Stimulated activated effector memory CD8-positive, alpha-beta T cell treated with anti-CD3 and anti-CD28 coated beads, Interleukin-12 subunit alpha, Interleukin-12 subunit beta, amount 100 ng/mL, for 72 hours (primary cell): Measurements from ENCODE around the gene UBE2S.

Source experiments
- ATAC-seq: fragments of 150-1000 bp; cut with Tn5 transposase; 2 replicates; pipeline ENCODE4 v1.10.0; 2021
- DNase-seq, 2 donors: peaks; one replicate each; pipeline ENCODE4 v3.0.0; 2021 to 2022; ENCODE audit warnings: low spot score in 2 of 2
- H3K27ac Mint-ChIP-seq: one replicate; pipeline ENCODE4 v1.8.0; 2022; ENCODE audit warnings: mild to moderate bottlenecking, mixed read lengths
- H3K36me3 Mint-ChIP-seq: one replicate; pipeline ENCODE4 v1.8.0; 2022; ENCODE audit warnings: mild to moderate bottlenecking, mixed read lengths
- H3K4me1 Mint-ChIP-seq: one replicate; pipeline ENCODE4 v1.8.0; 2022; ENCODE audit warnings: mixed read lengths
- H3K4me3 Mint-ChIP-seq: one replicate; pipeline ENCODE4 v1.8.0; 2022; ENCODE audit warnings: mild to moderate bottlenecking, mixed read lengths
- H3K9me3 Mint-ChIP-seq: one replicate; pipeline ENCODE4 v1.8.0; 2022; ENCODE audit warnings: mixed read lengths

The UBE2S gene

DNA sequence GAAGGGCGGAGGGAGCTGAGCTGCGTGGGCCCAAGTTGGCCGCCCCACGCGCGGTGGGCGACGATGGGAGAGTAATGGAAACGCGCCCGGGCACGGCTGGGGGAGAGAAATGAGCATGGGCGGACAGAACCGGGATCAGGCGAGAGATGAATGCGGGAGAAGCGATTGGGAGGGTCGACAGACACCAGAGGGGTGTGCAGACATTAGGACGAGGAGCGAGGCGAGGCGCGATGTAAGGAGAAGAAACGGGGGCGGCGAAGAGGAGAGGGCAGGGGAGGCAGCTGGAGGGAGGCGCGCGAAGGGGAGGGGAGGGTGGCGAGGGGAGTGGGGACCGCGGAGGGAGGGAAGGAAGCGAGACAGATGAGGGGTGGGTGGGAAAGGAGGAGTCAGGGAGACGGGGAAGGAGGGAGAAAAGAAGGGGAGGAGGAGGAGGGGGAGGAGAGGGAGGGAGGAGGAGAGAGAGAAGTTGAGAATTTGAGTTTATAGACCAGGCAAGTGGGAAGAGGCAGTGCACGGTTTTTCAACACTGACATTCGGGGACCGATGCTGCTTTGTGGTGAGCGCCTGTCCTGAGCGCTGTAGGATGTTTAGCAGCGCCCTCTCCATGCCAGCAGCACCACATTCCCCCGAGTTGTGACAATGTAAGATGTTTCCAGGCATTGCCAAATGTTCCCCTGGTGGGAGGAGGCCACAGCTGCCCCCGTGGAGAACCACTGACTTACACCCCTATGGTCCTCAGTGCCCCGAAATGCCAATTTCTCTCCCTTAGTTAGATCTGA, 35.6 kb upstream of the UBE2S start, which contains the start of gene SHISA7:
TSS of gene SHISA7 (minus strand) at position 256 of the 779 bp plus-strand sequence. CDS start 437 bp downstream, outside the sequence.
- Mint-ChIP-seq H3K9me3 (no peaks in the 10 kb centered on the region), H3K27ac (no peak within 1 kb of the TSS), H3K4me3 (no peak within 1 kb of the TSS), H3K36me3 (no peaks in the 10 kb centered on the region), H3K4me1 (peaks cover 25% of the 10 kb centered on the region)
- ATAC-seq (no peak), DNase-seq (no peak)

DNA sequence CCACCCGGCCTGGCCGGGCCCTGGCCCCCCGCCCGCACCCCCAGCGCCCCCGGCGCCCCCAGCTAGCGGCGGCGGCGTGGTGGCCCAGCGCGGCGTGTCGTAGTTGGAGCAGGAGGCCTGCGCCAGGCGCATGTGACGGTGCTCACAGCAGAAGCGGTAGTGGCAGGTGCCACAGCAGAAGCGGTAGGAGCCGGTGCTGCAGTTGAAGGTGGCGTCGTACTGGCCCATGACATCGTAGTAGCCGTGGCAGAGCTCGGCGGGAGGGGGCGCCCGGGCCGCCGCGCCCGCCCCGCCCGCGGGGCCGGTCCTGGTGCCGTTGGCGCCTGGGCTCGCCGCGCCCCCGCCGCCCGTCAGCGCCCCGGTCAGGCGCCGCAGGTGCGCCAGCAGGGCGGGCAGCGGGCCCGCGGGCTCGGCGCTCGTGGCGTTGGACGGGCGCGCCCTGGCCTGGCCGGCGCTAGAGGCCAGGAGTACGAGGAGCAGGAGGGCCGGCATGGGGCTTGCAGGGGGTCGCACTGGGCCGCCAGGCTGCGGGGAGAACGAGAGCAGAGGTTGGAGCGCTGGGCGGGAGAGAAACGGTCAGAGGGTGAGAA, 34.9 kb upstream of the UBE2S start:
- H3K4me3 Mint-ChIP-seq, result no peak overlapping the region
- no peak overlapping the region for H3K27ac Mint-ChIP-seq
- H3K9me3 Mint-ChIP-seq, result no peaks in the 10 kb centered on the region
- DNase-seq (no peak), ATAC-seq (no peak)
- H3K4me1 Mint-ChIP-seq, result peaks cover 25% of the 10 kb centered on the region
- no peaks in the 10 kb centered on the region for H3K36me3 Mint-ChIP-seq

DNA sequence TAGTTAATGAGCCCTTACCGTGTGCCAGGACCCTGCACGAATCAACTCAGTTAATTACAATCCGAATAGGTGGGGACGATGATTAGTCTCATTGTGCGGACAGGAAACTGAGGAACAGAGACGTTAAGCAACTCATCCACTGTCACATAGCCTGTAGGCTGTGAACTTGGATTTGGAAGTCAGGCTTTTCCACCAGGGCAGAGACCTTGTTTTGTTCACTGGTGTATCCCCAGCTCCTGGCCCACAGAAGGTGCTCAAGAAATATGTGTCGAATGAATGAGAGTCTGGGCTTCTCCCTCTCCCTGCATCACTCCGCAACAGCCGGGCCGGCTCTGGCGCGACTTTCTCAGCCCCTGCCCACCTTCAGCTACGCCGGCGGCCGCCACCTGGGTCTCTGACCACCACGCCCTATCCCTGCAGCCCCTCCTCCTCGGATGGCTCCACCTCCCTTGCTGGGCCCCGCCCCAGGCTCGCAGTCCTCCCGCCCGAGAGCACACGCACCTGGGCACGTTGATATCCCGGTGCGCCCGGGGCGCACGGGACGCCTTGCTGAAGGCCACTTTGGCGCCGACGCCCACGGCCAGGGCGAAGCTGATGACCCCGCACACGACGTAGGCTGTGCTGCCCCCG, 34.2 kb upstream of the UBE2S start:
- Mint-ChIP-seq H3K27ac (no peak overlapping the region), H3K36me3 (no peaks in the 10 kb centered on the region), H3K9me3 (no peaks in the 10 kb centered on the region), H3K4me3 (peak overlapping the region; percentile 44), H3K4me1 (peaks cover 25% of the 10 kb centered on the region)
- no peak for ATAC-seq
- no peak for DNase-seq

DNA sequence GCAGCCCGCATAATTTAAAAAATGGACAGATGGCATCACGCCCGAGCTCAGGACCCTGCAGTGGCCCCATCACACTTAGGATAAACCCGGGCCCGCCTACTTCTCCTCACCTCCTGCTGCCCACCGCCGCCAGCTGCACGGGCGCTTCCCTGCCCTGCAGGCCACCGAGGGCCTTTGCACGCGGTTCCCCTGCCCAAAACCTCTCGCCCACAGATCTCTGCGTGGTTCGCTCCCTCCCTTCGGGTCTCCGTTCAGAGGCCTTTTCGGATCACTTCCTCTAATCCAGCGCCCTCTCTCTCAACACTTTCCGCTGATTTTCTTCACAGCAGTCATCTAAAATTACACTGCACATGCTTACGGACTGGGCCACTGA, 33.7 kb upstream of the UBE2S start:
- Mint-ChIP-seq H3K4me3 (peak overlapping the region; percentile 44), H3K27ac (no peak overlapping the region)

DNA sequence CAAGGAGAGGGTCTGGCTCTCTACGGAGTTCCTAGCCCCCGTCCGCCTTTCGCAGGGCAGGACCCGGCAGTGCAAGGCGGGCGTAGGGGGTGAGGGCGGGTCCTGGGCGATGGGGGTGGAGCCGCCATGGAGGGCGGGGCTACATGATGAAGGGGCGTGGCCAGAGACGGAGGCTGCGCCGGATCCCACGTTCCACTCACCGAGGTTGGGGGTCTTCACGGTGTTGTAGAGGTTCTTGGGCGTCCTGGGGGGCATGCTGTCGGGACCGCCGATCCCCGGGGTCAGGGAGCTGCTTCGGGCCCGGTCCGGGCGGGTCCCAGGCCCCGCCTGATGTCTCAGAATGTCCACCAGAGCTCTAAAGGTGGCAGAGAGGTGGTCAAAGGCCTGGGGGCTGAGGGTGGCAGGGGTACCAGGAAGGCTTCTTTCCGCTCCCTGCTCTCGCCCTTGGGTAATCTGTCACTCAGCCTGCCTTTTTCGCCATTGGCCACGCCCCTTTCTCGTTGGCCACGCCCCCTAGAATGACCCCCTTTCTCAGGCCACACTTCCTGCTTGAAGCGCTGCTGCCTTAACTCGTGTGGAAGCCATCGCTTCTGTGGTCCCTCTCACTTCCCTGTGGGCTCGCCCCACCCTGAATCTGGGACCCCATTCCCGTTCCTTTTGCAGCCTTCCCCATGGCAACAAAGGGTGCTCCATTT, 33.0 kb upstream of the UBE2S start:
- Mint-ChIP-seq H3K27ac (peak overlapping the region; percentile 8), H3K9me3 (no peaks in the 10 kb centered on the region), H3K36me3 (no peaks in the 10 kb centered on the region), H3K4me1 (peaks cover 25% of the 10 kb centered on the region), H3K4me3 (peak overlapping the region; percentile 44)
- ATAC-seq (peak; percentile 31), DNase-seq (no peak)

More for the DNA sequence above, 33.7 kb upstream of the UBE2S start:
- Mint-ChIP-seq H3K4me1 (peaks cover 25% of the 10 kb centered on the region), H3K36me3 (no peaks in the 10 kb centered on the region), H3K9me3 (no peaks in the 10 kb centered on the region)
- ATAC-seq (no peak), DNase-seq (no peak)

DNA sequence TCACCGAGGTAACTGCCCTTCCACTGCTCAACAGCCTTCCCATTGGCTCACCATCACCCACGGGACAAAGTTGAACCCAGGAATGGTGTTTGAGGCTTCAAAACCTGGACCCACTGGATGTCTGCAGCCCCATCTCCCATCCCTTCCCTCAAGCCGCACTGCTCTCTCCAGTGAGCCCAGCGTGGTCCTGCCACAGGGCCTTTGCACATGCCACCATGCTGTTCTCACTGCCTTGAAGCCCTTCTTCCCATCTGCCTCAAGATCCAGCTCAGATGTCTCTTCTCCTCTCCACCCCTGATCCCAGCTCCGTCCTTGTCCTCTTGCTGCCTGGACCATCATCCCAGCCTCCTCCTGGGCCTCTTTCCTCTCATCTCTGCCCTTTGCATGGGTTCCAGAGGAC, 31.5 kb upstream of the UBE2S start:
- H3K9me3 Mint-ChIP-seq, result no peaks in the 10 kb centered on the region
- no peak overlapping the region for H3K4me3 Mint-ChIP-seq
- H3K27ac Mint-ChIP-seq, result no peak overlapping the region
- H3K36me3 Mint-ChIP-seq, result no peaks in the 10 kb centered on the region
- no peak for DNase-seq
- H3K4me1 Mint-ChIP-seq, result peaks cover 25% of the 10 kb centered on the region
- no peak for ATAC-seq

- no peak overlapping the region for H3K4me3 Mint-ChIP-seq
- DNase-seq (no peak), ATAC-seq (no peak)
- H3K9me3 Mint-ChIP-seq, result no peaks in the 10 kb centered on the region
- no peak overlapping the region for H3K27ac Mint-ChIP-seq
- peaks cover 19% of the 10 kb centered on the region for H3K4me1 Mint-ChIP-seq
- no peaks in the 10 kb centered on the region for H3K36me3 Mint-ChIP-seq
These were observed 29.8 kb upstream of the UBE2S start for GRCh38 chr19:55437410-55437809.

DNA sequence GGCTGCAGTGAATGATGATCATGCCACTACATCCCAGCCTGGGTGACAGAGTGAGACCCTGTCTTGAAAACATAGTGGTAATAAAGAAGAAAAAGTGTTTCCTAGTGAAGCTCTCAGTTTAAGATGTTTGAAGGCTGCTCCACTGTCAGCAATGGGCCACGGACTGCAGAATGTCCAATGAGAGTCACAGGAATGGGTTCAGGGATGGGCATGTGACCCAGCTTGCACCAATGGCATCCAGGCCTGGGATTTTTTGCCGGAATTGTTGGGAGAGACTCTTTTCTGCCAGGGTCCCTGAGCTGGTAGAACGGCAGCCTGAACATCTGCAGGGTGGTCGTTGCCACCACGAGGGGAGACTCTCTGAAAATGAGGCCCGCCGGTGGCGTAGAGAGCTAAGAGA, 29.3 kb upstream of the UBE2S start:
- no peak overlapping the region for H3K4me3 Mint-ChIP-seq
- no peak for DNase-seq
- no peak for ATAC-seq
- no peak overlapping the region for H3K27ac Mint-ChIP-seq
- H3K4me1 Mint-ChIP-seq, result peaks cover 19% of the 10 kb centered on the region
- no peaks in the 10 kb centered on the region for H3K36me3 Mint-ChIP-seq
- H3K9me3 Mint-ChIP-seq, result no peaks in the 10 kb centered on the region

DNA sequence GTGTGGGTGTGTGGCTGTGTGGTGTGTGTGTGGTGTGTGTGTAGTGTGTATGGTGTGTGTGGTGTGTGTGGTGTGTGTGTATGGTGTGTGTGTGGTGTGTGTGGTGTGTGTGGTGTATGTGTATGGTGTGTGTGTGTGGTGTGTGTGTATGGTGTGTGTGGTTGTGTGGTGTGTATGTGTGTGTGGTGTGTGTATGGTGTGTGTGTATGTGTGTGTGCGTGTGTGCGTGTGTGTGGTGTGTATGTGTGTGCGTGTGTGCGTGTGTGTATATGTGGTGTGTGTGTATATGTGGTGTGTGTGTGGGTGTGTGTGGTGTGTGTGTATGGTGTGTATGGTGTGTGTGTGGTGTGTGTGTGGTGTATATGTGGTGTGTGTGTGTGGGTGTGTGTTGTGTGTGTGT, 27.4 kb upstream of the UBE2S start:
- H3K36me3 Mint-ChIP-seq, result no peaks in the 10 kb centered on the region
- no peak for DNase-seq
- H3K9me3 Mint-ChIP-seq, result no peaks in the 10 kb centered on the region
- H3K4me3 Mint-ChIP-seq, result no peak overlapping the region
- H3K4me1 Mint-ChIP-seq, result peaks cover 7% of the 10 kb centered on the region
- no peak overlapping the region for H3K27ac Mint-ChIP-seq
- no peak for ATAC-seq

GRCh38 chr19:55434356-55434919, 26.9 kb upstream of the UBE2S start:
- ATAC-seq, result no peak
- no peak for DNase-seq
- Mint-ChIP-seq H3K36me3 (no peaks in the 10 kb centered on the region), H3K9me3 (no peaks in the 10 kb centered on the region), H3K27ac (no peak overlapping the region), H3K4me1 (peaks cover 6% of the 10 kb centered on the region), H3K4me3 (no peak overlapping the region)

DNA sequence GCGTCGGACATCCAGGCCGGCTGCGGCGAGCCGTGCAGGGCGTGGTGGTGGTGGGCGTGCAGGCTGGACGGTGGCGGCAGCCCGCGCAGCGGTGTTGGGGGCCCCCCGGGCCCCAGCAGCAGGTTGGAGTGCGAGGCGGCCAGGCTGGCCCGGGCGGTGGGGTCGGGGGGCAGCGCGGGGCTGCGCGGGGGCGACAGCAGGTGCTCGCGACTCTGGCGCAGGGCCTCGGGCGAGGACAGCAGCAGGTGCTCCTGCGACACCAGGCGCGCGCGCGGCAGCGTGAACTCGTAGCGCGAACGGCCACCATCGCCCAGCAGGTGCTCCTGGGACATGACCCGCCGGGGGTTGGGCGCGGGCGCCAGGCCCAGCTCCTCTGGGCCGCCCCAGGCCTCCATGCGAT, 25.7 kb upstream of the UBE2S start:
- ATAC-seq, result no peak
- no peaks in the 10 kb centered on the region for H3K4me1 Mint-ChIP-seq
- H3K36me3 Mint-ChIP-seq, result no peaks in the 10 kb centered on the region

GRCh38 chr19:55432241-55432959, 24.8 kb upstream of the UBE2S start:
- H3K36me3 Mint-ChIP-seq, result no peaks in the 10 kb centered on the region
- no peaks in the 10 kb centered on the region for H3K9me3 Mint-ChIP-seq
- no peak overlapping the region for H3K27ac Mint-ChIP-seq
- ATAC-seq (no peak), DNase-seq (no peak)
- H3K4me3 Mint-ChIP-seq, result no peak overlapping the region
- no peaks in the 10 kb centered on the region for H3K4me1 Mint-ChIP-seq

More for the DNA sequence above, 25.7 kb upstream of the UBE2S start:
- Mint-ChIP-seq H3K4me3 (no peak overlapping the region), H3K27ac (no peak overlapping the region), H3K9me3 (no peaks in the 10 kb centered on the region)
- DNase-seq, result no peak

GRCh38 chr19:55431183-55431582, 23.6 kb upstream of the UBE2S start:
- H3K4me1 Mint-ChIP-seq, result no peaks in the 10 kb centered on the region
- no peak overlapping the region for H3K27ac Mint-ChIP-seq
- no peak for ATAC-seq
- H3K36me3 Mint-ChIP-seq, result no peaks in the 10 kb centered on the region
- H3K4me3 Mint-ChIP-seq, result no peak overlapping the region
- H3K9me3 Mint-ChIP-seq, result no peaks in the 10 kb centered on the region
- DNase-seq, result no peak

GRCh38 chr19:55426042-55426441, 18.5 kb upstream of the UBE2S start:
- Mint-ChIP-seq H3K36me3 (no peaks in the 10 kb centered on the region), H3K4me3 (no peak overlapping the region), H3K4me1 (peaks cover 6% of the 10 kb centered on the region), H3K27ac (no peak overlapping the region), H3K9me3 (no peaks in the 10 kb centered on the region)
- no peak for ATAC-seq
- DNase-seq, result no peak

DNA sequence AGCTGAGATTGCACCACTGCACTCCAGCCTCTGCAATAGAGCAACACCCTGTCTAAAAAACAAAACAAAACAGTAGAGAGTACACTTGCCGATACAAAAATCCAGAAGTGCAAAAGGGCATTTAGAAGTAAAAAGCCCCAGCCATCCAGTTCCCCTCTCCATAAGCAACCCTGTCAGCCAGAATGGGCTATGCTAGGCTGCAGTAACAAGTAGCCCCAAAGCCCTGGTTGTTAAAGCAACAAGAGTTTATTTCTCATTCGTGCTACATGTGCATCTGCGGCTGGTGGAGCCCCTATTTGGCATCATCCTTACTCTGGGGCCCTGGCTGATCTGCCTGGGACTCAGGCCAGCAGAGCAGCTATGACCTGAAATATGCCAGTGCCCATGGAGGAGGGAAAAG, 16.9 kb upstream of the UBE2S start:
- Mint-ChIP-seq H3K9me3 (no peaks in the 10 kb centered on the region), H3K4me3 (no peak overlapping the region), H3K36me3 (no peaks in the 10 kb centered on the region), H3K27ac (no peak overlapping the region), H3K4me1 (peaks cover 6% of the 10 kb centered on the region)
- DNase-seq (no peak), ATAC-seq (no peak)
